Measurements from ENCODE around the gene JAGN1.

DNA sequence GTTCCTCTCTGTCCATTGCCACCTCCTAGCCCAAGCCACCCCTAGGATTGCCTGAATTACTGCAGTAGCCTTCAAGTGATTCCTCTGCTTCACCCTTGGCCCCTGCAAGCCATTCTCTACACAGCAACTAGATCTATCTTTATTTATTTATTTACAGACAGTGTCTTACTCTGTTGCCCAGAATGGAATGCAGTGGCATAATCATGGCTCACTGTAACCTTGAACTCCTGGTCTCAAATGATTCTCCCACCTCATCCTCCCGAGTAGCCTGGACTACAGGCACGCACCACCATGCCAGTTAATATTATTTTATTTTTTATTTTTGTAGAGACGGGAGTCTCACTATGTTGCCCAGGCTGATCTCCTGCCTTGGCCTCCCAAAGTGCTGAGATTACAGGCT, 1.9 kb upstream of the JAGN1 start:
- TF ChIP-seq CHD1 (IDR thresholded peaks at IDR 0.05; ENCODE audit: low read depth, low read length) (no peak), EZH2 (IDR thresholded peaks at IDR 0.05; ENCODE audit: low read depth, low read length, severe bottlenecking) (no peak)
